GM18867 (cell line): ENCODE measurements around the gene BOD1L1.

ENCODE experiments used
- ATAC-seq: cut with Tn5 transposase; IDR thresholded peaks from one replicate; pipeline ENCODE4 v1.9.1; 2021; ENCODE audit warnings: mild to moderate bottlenecking, moderate library complexity; ENCODE audit not compliant: unreplicated experiment

Gene BOD1L1

GRCh38 chr4:13541176-13541604, 86.3 kb downstream of the BOD1L1 start:
- ATAC-seq = no peak

GRCh38 chr4:13540446-13541175, 86.9 kb downstream of the BOD1L1 start:
- no peak for ATAC-seq

- no peak for ATAC-seq
Measured at GRCh38 chr4:13539619-13540445, 87.7 kb downstream of the BOD1L1 start.

GRCh38 chr4:13539047-13539618, 88.4 kb downstream of the BOD1L1 start:
- ATAC-seq = no peak

- no peak for ATAC-seq
Measured at GRCh38 chr4:13538427-13538973, 89.0 kb downstream of the BOD1L1 start.

- ATAC-seq = no peak
Measured at GRCh38 chr4:13537832-13538177, 89.7 kb downstream of the BOD1L1 start.

- no peak for ATAC-seq
Measured at GRCh38 chr4:13537011-13537831, 90.3 kb downstream of the BOD1L1 start.

GRCh38 chr4:13536607-13537006, 90.9 kb downstream of the BOD1L1 start:
- ATAC-seq = no peak

GRCh38 chr4:13535708-13536361, 91.7 kb downstream of the BOD1L1 start:
- ATAC-seq = no peak

GRCh38 chr4:13535118-13535517, 92.4 kb downstream of the BOD1L1 start:
- no peak for ATAC-seq

GRCh38 chr4:13534344-13535063, 93.0 kb downstream of the BOD1L1 start:
- no peak for ATAC-seq

GRCh38 chr4:13533670-13534343, 93.7 kb downstream of the BOD1L1 start:
- no peak for ATAC-seq

- ATAC-seq = no peak
Measured at GRCh38 chr4:13531625-13531998, 95.9 kb downstream of the BOD1L1 start.

GRCh38 chr4:13530823-13531624, 96.5 kb downstream of the BOD1L1 start:
- no peak for ATAC-seq

GRCh38 chr4:13529128-13529919, 98.2 kb downstream of the BOD1L1 start:
- ATAC-seq = no peak

GRCh38 chr4:13528821-13529127, 98.8 kb downstream of the BOD1L1 start:
- no peak for ATAC-seq

- peak; percentile 87 for ATAC-seq
Measured at GRCh38 chr4:13527981-13528820, 99.3 kb downstream of the BOD1L1 start.
